ENCODE results near the gene PRRT4. TPM values are rescaled to one million over a fixed set of nuclear protein-coding genes. Genes with fewer than 3 reads are reported as not detected.

PRRT4 gene
- total RNA-seq, 1 donor from 2014 or later = 9.5 TPM

DNA sequence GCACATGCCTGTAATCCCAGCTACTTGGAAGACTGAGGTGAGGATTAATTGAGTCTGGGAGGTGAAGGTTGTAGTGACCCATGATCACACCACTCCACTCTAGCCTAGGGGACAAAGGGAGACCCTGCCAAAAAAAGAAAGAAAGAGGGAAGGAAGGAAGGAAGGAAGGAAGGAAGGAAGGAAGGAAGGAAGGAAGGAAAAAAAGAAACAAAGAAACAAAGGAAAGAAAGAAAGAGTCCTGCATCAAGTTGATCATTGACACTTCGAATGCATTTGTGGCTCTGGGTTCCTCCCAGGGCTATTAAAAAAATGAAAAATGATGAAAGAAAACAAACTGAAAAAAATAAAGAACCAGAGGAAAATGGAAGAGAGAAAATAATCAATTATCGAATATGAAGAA is 3.9 kb upstream of the PRRT4 start:
- H3K4me3 Mint-ChIP-seq = no peak overlapping the region
- TF ChIP-seq, protein P1, sequence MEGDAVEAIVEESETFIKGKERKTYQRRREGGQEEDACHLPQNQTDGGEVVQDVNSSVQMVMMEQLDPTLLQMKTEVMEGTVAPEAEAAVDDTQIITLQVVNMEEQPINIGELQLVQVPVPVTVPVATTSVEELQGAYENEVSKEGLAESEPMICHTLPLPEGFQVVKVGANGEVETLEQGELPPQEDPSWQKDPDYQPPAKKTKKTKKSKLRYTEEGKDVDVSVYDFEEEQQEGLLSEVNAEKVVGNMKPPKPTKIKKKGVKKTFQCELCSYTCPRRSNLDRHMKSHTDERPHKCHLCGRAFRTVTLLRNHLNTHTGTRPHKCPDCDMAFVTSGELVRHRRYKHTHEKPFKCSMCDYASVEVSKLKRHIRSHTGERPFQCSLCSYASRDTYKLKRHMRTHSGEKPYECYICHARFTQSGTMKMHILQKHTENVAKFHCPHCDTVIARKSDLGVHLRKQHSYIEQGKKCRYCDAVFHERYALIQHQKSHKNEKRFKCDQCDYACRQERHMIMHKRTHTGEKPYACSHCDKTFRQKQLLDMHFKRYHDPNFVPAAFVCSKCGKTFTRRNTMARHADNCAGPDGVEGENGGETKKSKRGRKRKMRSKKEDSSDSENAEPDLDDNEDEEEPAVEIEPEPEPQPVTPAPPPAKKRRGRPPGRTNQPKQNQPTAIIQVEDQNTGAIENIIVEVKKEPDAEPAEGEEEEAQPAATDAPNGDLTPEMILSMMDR (IDR thresholded peaks at IDR 0.05; ENCODE audit: unreplicated experiment) = no peak
- DNase-seq (ENCODE audit: low spot score in 2 of 2, unreplicated experiment in 2 of 2) = no peak
- peaks cover 14% of the 10 kb centered on the region for H3K4me1 Mint-ChIP-seq
- H3K27me3 Mint-ChIP-seq (ENCODE audit: low read depth) = peaks cover 53% of the 10 kb centered on the region
- H3K9me3 Mint-ChIP-seq = no peaks in the 10 kb centered on the region
- H3K36me3 Mint-ChIP-seq = no peaks in the 10 kb centered on the region
- H3K27ac Mint-ChIP-seq = no peak overlapping the region

DNA sequence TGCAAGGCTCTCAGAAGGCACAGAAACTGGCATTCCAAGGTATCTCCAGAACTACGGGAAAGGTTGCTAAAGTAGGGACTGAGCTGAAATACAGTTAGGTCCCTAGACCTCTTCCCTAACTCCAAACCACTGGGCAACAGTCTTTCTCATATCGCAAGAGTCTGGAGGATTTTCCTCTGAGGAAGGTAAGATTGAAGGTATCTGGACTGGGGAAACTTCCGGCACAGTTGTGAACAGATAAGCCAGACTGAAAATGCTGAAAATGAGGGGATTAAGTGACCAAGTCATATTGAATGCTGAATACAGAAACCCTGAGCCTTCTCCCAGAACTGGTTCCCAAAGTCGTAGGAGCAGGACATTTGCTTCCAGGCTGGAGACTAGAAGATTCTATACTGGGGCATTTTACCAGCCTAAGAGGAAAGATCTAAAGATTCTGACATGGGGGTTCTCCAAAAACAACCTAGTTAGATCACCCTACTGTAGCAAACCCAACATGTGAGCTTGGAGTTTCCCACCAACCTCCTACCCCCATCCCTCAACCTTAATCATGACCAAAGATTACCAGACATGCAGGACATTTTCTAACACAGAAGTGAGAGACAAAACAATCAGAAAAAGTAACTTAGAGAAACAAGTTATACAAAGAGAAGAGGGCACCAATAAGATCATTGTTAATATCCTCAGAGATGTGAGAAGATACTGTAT is 2.8 kb upstream of the PRRT4 start:
- peaks cover 53% of the 10 kb centered on the region for H3K27me3 Mint-ChIP-seq (ENCODE audit: low read depth)
- TF ChIP-seq, protein P1 (IDR thresholded peaks at IDR 0.05; ENCODE audit: unreplicated experiment) = no peak
- no peaks in the 10 kb centered on the region for H3K9me3 Mint-ChIP-seq
- peaks cover 14% of the 10 kb centered on the region for H3K4me1 Mint-ChIP-seq
- no peak overlapping the region for H3K4me3 Mint-ChIP-seq
- H3K36me3 Mint-ChIP-seq = no peaks in the 10 kb centered on the region
- DNase-seq (ENCODE audit: low spot score in 2 of 2, unreplicated experiment in 2 of 2) = no peak
- H3K27ac Mint-ChIP-seq = no peak overlapping the region

DNA sequence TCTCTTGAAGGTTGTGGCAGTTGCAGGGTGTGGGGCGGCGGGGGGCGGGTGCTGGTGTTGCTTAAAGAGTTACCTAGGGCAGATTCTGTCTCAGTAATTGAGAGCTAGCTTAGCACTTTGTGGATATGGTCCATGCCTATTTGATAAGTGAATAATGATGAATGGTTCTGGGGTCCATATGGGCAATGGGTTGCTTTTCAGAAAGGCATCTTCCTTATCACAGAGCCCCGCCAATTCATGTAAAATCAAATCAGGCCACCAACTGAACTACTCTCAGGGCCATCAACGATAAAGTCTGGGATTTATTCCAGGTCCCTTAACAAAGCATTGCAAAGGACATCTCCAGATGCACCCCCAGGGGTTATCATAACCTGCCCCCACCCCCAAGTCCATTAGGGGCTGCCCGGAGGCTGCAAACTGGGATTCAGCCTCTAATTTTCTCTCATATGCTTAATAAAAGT is 1.8 kb upstream of the PRRT4 start:
- peaks cover 53% of the 10 kb centered on the region for H3K27me3 Mint-ChIP-seq (ENCODE audit: low read depth)
- H3K27ac Mint-ChIP-seq = no peak overlapping the region
- H3K9me3 Mint-ChIP-seq = no peaks in the 10 kb centered on the region
- no peaks in the 10 kb centered on the region for H3K36me3 Mint-ChIP-seq
- DNase-seq (ENCODE audit: low spot score in 2 of 2, unreplicated experiment in 2 of 2) = no peak
- TF ChIP-seq, protein P1 (IDR thresholded peaks at IDR 0.05; ENCODE audit: unreplicated experiment) = no peak
- H3K4me1 Mint-ChIP-seq = peaks cover 10% of the 10 kb centered on the region
- peak overlapping the region; percentile 18 for H3K4me3 Mint-ChIP-seq

DNA sequence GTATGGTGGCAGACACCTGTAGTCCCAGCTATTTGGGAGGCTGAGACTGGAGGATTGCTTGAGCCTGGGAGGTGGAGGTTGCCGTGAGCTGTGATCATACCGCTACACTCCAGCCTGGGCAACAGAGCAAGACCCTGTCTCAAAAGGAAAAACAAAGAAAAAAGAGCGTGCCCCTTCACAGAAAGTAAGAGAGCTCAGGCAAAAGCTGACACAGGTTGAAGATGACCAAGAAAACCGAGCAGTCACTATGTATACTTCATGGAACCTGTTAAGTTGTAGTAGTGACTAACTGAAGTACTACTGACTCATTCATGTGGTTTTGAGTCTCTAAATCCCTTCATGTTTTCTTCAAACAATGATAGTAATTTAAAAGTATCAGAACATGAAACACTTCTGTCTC is 1.2 kb upstream of the PRRT4 start:
- no peak for DNase-seq (ENCODE audit: low spot score in 2 of 2, unreplicated experiment in 2 of 2)
- H3K4me3 Mint-ChIP-seq = peak overlapping the region; percentile 77
- H3K36me3 Mint-ChIP-seq = no peaks in the 10 kb centered on the region
- H3K4me1 Mint-ChIP-seq = peaks cover 10% of the 10 kb centered on the region
- peaks cover 53% of the 10 kb centered on the region for H3K27me3 Mint-ChIP-seq (ENCODE audit: low read depth)
- H3K27ac Mint-ChIP-seq = no peak overlapping the region
- no peaks in the 10 kb centered on the region for H3K9me3 Mint-ChIP-seq
- TF ChIP-seq, protein P1 (IDR thresholded peaks at IDR 0.05; ENCODE audit: unreplicated experiment) = no peak

DNA sequence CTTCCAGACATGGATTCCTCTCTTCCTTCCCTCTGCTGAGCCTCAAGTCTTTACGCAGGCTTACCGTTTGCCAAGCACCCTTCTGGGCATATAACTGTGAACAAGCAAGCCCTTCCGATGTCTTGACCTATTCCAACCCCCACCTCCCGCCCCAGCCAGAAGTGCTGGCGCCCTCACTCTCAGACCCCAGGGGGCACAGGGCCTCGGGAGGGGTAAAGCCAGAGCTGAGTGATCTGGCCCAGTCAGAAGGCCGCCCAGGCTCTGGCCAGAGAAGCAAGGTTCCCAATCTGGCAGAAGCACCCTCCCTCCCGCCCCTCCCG is 1.2 kb downstream of the PRRT4 start:
- Mint-ChIP-seq H3K36me3 (no peaks in the 10 kb centered on the region), H3K9me3 (no peaks in the 10 kb centered on the region), H3K4me1 (peaks cover 19% of the 10 kb centered on the region), H3K27ac (no peak overlapping the region), H3K27me3 (ENCODE audit: low read depth) (peaks cover 37% of the 10 kb centered on the region), H3K4me3 (peak overlapping the region; percentile 79)
- no peak for DNase-seq (ENCODE audit: low spot score in 2 of 2, unreplicated experiment in 2 of 2)
- TF ChIP-seq, protein P1 (IDR thresholded peaks at IDR 0.05; ENCODE audit: unreplicated experiment) = no peak
